GM19193 (cell line): ENCODE measurements around the gene ACAP3.

Experiments
- POLR2A ChIP-seq: IDR thresholded peaks from 4 replicates; pipeline ENCODE4 v1.6.1; 2011; ENCODE audit not compliant: insufficient read depth, insufficient read length; ENCODE audit errors: extremely low read depth

The ACAP3 gene

GRCh38 chr1:1347026-1347595 lies 39.4 kb upstream of the ACAP3 start:
- TF ChIP-seq POLR2A, result no peak

- no peak for TF ChIP-seq POLR2A
These were observed 38.8 kb upstream of the ACAP3 start for GRCh38 chr1:1346501-1346890.

- TF ChIP-seq POLR2A, result no peak
These were observed 38.2 kb upstream of the ACAP3 start for GRCh38 chr1:1345860-1346500.

- no peak for TF ChIP-seq POLR2A
These were observed 37.7 kb upstream of the ACAP3 start for GRCh38 chr1:1345384-1345783.

GRCh38 chr1:1344655-1345361 lies 37.1 kb upstream of the ACAP3 start:
- TF ChIP-seq POLR2A, result no peak

- no peak for TF ChIP-seq POLR2A
These were observed 36.2 kb upstream of the ACAP3 start for GRCh38 chr1:1343811-1344421.

GRCh38 chr1:1342584-1343115 lies 34.9 kb upstream of the ACAP3 start:
- TF ChIP-seq POLR2A, result no peak

GRCh38 chr1:1342061-1342562 lies 34.4 kb upstream of the ACAP3 start:
- no peak for TF ChIP-seq POLR2A

- no peak for TF ChIP-seq POLR2A
These were observed 33.9 kb upstream of the ACAP3 start for GRCh38 chr1:1341549-1342021.

- no peak for TF ChIP-seq POLR2A
These were observed 33.2 kb upstream of the ACAP3 start for GRCh38 chr1:1340791-1341548.

GRCh38 chr1:1340185-1340584 lies 32.5 kb upstream of the ACAP3 start:
- no peak for TF ChIP-seq POLR2A

GRCh38 chr1:1338278-1338677 lies 30.5 kb upstream of the ACAP3 start:
- no peak for TF ChIP-seq POLR2A

- no peak for TF ChIP-seq POLR2A
These were observed 30.0 kb upstream of the ACAP3 start for GRCh38 chr1:1337793-1338147.

GRCh38 chr1:1336931-1337792 lies 29.4 kb upstream of the ACAP3 start:
- TF ChIP-seq POLR2A, result no peak
